Hepatocyte (in vitro differentiated cells): ENCODE results near the gene RAB33A. TPM values are rescaled to one million over a fixed set of nuclear protein-coding genes. Genes with fewer than 3 reads are reported as not detected.

Source experiments
- DNase-seq: peaks from one replicate; pipeline ENCODE4 v3.0.0-alpha.2; 2016; ENCODE audit warnings: low spot score
- H2AFZ ChIP-seq: fragments of 200-600 bp; sonication (generic); 2 replicates; pipeline ENCODE4 v1.6.0; 2016; ENCODE audit warnings: antibody characterized with exemption, mild to moderate bottlenecking
- H3K27ac ChIP-seq: fragments of 200-600 bp; sonication (generic); 2 replicates; pipeline ENCODE4 v1.5.1; 2016; ENCODE audit warnings: mild to moderate bottlenecking
- H3K27me3 ChIP-seq: fragments of 200-600 bp; sonication (generic); 2 replicates; pipeline ENCODE4 v1.6.1; 2016
- H3K36me3 ChIP-seq: fragments of 200-600 bp; sonication (generic); replicated peaks from 2 replicates; pipeline ENCODE4 v1.5.1; 2016; ENCODE audit warnings: low read depth; ENCODE audit not compliant: insufficient read depth
- H3K4me1 ChIP-seq: fragments of 200-600 bp; sonication (generic); 2 replicates; pipeline ENCODE4 v1.5.1; 2016; ENCODE audit warnings: mild to moderate bottlenecking, moderate library complexity; ENCODE audit not compliant: insufficient read depth
- H3K4me2 ChIP-seq: fragments of 200-600 bp; sonication (generic); 2 replicates; pipeline ENCODE4 v1.6.0; 2016
- H3K4me3 ChIP-seq: fragments of 200-600 bp; sonication (generic); 2 replicates; pipeline ENCODE4 v1.5.1; 2016; ENCODE audit warnings: mild to moderate bottlenecking
- H3K79me2 ChIP-seq: fragments of 200-600 bp; sonication (generic); 2 replicates; pipeline ENCODE4 v1.6.0; 2017; ENCODE audit warnings: mild to moderate bottlenecking
- H3K9me2 ChIP-seq: fragments of 200-600 bp; sonication (generic); replicated peaks from 2 replicates; pipeline ENCODE4 v1.6.0; 2017; ENCODE audit warnings: mild to moderate bottlenecking; ENCODE audit not compliant: insufficient read depth
- H3K9me3 ChIP-seq: fragments of 200-600 bp; sonication (generic); 2 replicates; pipeline ENCODE4 v1.5.1; 2016; ENCODE audit warnings: low read depth, mild to moderate bottlenecking
- H4K20me1 ChIP-seq: fragments of 200-600 bp; sonication (generic); 2 replicates; pipeline ENCODE4 v1.6.0; 2016; ENCODE audit warnings: mild to moderate bottlenecking; ENCODE audit not compliant: insufficient read depth, poor library complexity, severe bottlenecking
- EZH2 ChIP-seq: fragments of 200-600 bp; sonication (generic); IDR thresholded peaks from 2 replicates; pipeline ENCODE4 v1.6.1; 2016; ENCODE audit warnings: antibody characterized with exemption, mild to moderate bottlenecking, borderline replicate concordance
- EZH2phosphoT487 ChIP-seq: fragments of 200-600 bp; sonication (generic); IDR thresholded peaks from one replicate; pipeline ENCODE4 v1.6.1; 2018; ENCODE audit warnings: antibody characterized with exemption, mild to moderate bottlenecking, low read depth, moderate library complexity; ENCODE audit not compliant: unreplicated experiment, severe bottlenecking
- WGBS: methylation state at CpG from one replicate; pipeline ENCODE4 v1.1.6; 2016; ENCODE audit warnings: low lambda C conversion rate; ENCODE audit errors: missing lambda C conversion rate; 5-methylcytosine and 5-hydroxymethylcytosine counted together
- polyA plus RNA-seq: library from polyadenylated mRNA; unstranded; fragments of >200 nt; fragmentation: Nextera tagmentation; extraction: Ambion mirVana; gene quantifications from 2 replicates; pipeline ENCODE4 v1.2.1, GENCODE V29; 2016
- total RNA-seq: library from RNA; depleted of rRNA; stranded (reverse); fragments of >200 nt; gene quantifications from 2 replicates; pipeline ENCODE4 v1.2.3, GENCODE V29; 2014
- TF ChIP-seq, protein P1 (sequence below): fragments of 200-600 bp; sonication (generic); IDR thresholded peaks from 2 replicates; pipeline ENCODE4 v1.5.1; 2016; ENCODE audit warnings: antibody characterized with exemption, mild to moderate bottlenecking; ENCODE audit not compliant: poor library complexity

Gene RAB33A
- total and polyA plus RNA-seq, 2 experiments from 2014 or later: 3.0 to 11.2 TPM

- WGBS: 43% methylated on average over 50 of the region's 50 CpGs
These were observed 5.9 kb upstream of the RAB33A start, which contains the start of gene AIFM1 for GRCh38 chrX:130165703-130166502. Gene AIFM1 (minus strand): TSS chrX:130165841. CDS start chrX:130165656, 185 bp downstream.

GRCh38 chrX:130166503-130166777, 5.3 kb upstream of the RAB33A start:
- DNase-seq: no peak
- H3K36me3 ChIP-seq: no peaks in the 10 kb centered on the region
- 48% methylated on average over 4 of the region's 4 CpGs for WGBS
- peak overlapping the region; percentile 57 for H2AFZ ChIP-seq
- H3K4me3 ChIP-seq: peak overlapping the region; percentile 47
- H4K20me1 ChIP-seq: no peaks in the 10 kb centered on the region
- TF ChIP-seq EZH2phosphoT487: no peak
- TF ChIP-seq, protein P1, sequence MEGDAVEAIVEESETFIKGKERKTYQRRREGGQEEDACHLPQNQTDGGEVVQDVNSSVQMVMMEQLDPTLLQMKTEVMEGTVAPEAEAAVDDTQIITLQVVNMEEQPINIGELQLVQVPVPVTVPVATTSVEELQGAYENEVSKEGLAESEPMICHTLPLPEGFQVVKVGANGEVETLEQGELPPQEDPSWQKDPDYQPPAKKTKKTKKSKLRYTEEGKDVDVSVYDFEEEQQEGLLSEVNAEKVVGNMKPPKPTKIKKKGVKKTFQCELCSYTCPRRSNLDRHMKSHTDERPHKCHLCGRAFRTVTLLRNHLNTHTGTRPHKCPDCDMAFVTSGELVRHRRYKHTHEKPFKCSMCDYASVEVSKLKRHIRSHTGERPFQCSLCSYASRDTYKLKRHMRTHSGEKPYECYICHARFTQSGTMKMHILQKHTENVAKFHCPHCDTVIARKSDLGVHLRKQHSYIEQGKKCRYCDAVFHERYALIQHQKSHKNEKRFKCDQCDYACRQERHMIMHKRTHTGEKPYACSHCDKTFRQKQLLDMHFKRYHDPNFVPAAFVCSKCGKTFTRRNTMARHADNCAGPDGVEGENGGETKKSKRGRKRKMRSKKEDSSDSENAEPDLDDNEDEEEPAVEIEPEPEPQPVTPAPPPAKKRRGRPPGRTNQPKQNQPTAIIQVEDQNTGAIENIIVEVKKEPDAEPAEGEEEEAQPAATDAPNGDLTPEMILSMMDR: no peak
- TF ChIP-seq EZH2: no peak
- H3K27ac ChIP-seq: peak overlapping the region; percentile 96
- peaks cover 8% of the 10 kb centered on the region for H3K4me1 ChIP-seq
- no peaks in the 10 kb centered on the region for H3K9me3 ChIP-seq
- H3K4me2 ChIP-seq: peak overlapping the region; percentile 72
- H3K27me3 ChIP-seq: no peaks in the 10 kb centered on the region
- peaks cover 25% of the 10 kb centered on the region for H3K79me2 ChIP-seq
- no peaks in the 10 kb centered on the region for H3K9me2 ChIP-seq

More at GRCh38 chrX:130165703-130166502, 5.9 kb upstream of the RAB33A start, which contains the start of gene AIFM1:
- H3K4me3 ChIP-seq: peak within 1 kb of the TSS; percentile 47
- H3K9me3 ChIP-seq: no peaks in the 10 kb centered on the region
- H3K4me1 ChIP-seq: peaks cover 8% of the 10 kb centered on the region
- no peak for TF ChIP-seq EZH2phosphoT487
- TF ChIP-seq EZH2: no peak
- H3K27me3 ChIP-seq: no peaks in the 10 kb centered on the region
- no peaks in the 10 kb centered on the region for H4K20me1 ChIP-seq
- DNase-seq: peak; percentile 94
- peak within 1 kb of the TSS; percentile 82 for H3K4me2 ChIP-seq
- H3K36me3 ChIP-seq: no peaks in the 10 kb centered on the region
- no peaks in the 10 kb centered on the region for H3K9me2 ChIP-seq
- peak within 1 kb of the TSS; percentile 57 for H2AFZ ChIP-seq
- peaks cover 29% of the 10 kb centered on the region for H3K79me2 ChIP-seq
- H3K27ac ChIP-seq: peak within 1 kb of the TSS; percentile 96

DNA sequence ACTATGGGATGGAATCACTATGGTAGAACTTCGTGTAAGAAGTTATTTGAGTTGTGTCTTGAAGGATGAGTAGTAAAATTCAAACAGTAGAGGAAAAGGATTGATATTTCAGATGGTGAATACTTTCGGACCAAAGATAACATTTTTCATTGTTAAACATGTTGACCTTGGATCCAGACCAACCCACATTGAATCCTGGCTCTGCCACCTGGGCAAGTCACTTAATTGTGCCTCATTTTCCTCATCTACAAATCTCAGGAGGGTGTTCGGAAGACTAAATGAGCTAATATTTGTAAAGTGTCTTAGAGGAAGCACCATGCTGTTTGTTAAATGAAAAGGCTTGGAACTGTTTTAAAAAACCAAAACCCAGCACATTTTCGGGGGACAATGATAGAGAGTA, 4.7 kb upstream of the RAB33A start:
- Histone ChIP-seq H3K9me3 (no peaks in the 10 kb centered on the region), H4K20me1 (no peaks in the 10 kb centered on the region), H3K79me2 (peaks cover 25% of the 10 kb centered on the region), H3K27ac (no peak overlapping the region), H3K27me3 (no peaks in the 10 kb centered on the region), H3K4me3 (peak overlapping the region; percentile 47), H3K36me3 (no peaks in the 10 kb centered on the region), H3K4me1 (peaks cover 8% of the 10 kb centered on the region), H3K4me2 (peak overlapping the region; percentile 72), H2AFZ (no peak overlapping the region), H3K9me2 (no peaks in the 10 kb centered on the region)
- no peak for TF ChIP-seq EZH2
- no peak for TF ChIP-seq EZH2phosphoT487
- TF ChIP-seq, protein P1: no peak
- 67% methylated on average over 4 of the region's 4 CpGs for WGBS
- DNase-seq: no peak

DNA sequence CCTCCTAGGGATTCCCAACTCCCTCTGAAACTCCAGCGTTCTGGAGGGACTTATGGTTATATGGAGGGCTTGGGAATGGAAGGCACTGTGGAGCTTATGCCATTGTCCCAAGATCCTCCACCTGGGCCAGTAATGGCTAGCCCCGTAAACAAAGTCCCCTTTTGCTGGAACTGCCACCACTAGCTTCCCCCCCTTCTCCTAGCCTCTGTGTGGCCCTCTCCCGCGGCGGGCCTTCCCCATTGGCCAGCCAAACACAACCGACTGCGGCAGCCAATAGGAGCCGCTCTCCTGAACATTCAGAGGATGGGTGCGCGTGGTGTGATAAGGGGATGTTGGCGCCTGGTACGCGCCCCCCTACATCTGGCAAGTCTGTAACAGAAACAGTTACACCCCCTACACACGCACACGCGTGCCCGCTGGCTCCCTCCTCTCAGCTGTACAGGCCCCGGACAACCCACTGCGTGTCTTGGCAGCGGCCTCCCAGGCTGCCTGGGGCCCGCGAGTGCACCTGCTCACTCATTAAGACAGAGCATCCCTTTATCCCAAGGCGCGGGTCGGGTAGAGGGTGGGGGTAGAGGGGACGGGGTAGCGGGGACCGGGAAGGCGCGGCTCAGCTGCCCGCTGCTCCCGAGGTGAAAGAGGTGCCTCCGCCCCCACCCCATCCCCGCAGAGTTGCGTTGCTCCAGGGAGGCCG, 863 bp upstream of the RAB33A start:
- Histone ChIP-seq H3K36me3 (no peaks in the 10 kb centered on the region), H3K9me2 (no peaks in the 10 kb centered on the region), H3K4me1 (no peaks in the 10 kb centered on the region), H3K27me3 (peaks cover 8% of the 10 kb centered on the region), H3K79me2 (peaks cover 3% of the 10 kb centered on the region), H3K27ac (no peak overlapping the region), H4K20me1 (no peaks in the 10 kb centered on the region), H3K4me2 (peak overlapping the region; percentile 92), H2AFZ (no peak overlapping the region), H3K4me3 (peak overlapping the region; percentile 52), H3K9me3 (no peaks in the 10 kb centered on the region)
- WGBS: 34% methylated on average over 25 of the region's 36 CpGs
- TF ChIP-seq, protein P1: no peak
- TF ChIP-seq EZH2 (peak; percentile 14), EZH2phosphoT487 (no peak)
- DNase-seq: peak; percentile 36
